Measurements from ENCODE around the gene HOXA4.
A peak's percentile ranks its signal among the peaks of the same experiment; 100 is the strongest.

The HOXA4 gene

DNA sequence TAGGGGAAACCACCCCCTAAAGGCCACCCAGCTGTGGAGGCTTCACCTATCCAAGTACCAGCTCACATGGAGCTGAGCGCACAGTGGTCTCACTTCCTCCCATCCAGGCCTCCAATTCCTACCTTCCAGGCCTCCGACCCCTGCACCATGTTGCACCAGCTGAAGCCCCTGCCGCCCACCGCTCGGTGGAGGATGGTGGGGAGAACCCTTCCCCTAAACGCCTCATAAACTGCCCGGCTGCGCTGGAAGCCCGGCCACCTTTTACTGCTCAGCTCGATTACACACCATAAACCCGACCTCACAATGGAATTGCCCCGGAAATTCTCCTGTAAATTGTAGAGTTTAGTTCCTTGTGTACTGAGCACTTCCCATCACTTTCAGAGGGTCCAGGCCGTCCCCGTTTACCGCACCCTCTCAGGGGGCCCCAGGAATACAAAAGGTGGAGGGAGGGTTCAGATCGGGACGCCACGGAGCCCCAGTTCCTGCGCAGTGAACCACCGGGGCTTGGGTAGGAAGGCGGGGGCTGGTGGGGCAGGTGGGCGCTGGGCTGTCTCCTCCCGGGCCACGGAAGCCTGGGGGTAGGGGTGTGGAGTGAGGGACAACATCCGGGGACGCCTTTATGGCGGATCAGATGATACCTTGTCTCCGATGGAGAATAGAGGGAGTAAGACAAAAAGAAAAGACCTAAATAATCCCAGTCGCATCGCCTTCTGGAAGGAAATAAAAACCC, 27.3 kb upstream of the HOXA4 start:
- no peak for DNase-seq

DNA sequence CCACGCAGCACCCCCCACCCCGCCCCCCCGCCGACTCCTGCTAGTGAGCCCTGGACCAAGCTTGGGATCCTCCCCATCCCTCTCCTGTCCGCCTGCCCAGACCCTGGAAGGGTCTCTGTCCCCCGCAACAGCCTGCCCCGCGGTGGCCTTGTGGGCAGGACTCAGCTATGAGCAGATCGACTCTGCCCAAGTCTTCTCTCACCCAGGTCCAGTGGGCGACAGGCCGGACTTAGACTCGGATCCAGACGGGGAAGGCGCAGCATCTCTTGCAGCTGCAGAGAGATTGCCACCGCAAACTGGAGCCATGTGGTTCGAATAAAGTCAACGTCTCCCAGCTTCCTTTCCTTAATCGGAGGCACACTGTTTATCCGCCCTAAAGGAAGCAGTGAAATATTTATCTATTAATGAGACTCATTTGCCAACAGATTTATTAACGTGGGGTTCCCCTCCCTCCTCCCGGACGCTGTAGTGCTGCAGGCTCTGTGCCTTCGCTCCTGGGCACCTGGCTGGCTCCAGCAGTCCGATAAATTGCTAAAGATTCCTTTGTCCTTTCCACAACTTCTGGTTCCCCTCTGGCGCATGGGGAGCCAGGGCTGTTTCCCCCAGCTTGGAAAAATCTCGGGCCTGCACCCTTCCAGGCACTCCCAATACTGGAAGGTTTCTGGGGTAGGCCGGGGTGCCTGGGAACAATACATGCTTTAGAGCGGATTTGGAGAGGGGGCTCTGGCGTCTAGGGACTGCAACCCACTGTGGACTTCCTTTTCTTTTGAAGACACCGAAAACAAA, 26.6 kb upstream of the HOXA4 start:
- DNase-seq, result no peak

DNA sequence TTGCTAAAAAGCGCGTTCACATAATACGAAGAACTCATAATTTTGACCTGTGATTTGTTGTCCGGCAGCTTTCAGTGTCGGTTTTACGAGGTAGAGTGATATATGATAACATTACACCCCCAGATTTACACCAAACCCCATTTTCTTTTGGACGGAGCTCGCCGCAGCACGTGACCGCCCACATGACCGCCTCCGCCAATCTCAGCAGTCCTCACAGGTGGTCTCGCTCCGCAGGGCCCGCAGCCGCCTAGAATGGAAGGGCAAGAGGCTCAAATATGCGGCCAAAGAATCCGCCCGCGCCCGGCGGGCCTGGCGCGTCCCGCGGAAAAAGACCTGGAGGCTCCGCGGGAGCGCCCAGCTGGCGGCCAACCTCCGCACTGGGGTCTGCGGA, 25.9 kb upstream of the HOXA4 start, which contains the start of gene HOXA7:
TSS of gene HOXA7 (minus strand) at position 168 of the 391 bp plus-strand sequence. CDS start at position 38, 130 bp downstream.
- DNase-seq, result no peak

DNA sequence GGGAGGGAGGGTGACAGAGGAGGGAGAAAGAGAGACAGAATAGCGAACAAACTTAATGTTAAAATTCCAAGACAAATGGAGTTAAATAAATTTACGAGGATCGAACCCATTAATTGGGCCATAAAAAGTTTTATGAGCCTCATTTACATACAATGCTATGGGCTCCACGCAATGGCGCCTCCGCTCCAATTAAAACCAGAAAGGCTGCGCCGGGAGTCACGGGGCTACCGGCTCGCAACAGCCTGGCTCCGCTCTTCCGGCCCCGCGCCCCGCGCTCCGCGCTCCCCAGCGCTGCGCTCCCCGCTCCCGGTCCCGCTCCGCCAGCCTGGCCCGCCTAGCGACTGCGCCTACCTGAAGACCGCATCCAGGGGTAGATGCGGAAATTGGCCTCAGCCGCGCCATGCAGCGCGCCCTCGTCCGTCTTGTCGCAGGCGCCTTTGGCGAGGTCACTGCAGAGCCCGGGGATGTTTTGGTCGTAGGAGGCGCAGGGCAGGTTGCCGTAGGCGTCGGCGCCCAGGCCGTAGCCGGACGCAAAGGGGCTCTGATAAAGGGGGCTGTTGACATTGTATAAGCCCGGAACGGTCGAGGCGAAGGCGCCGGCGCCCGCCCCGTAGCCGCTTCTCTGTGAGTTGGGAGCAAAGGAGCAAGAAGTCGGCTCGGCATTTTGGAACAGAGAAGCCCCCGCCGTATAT, 25.4 kb upstream of the HOXA4 start:
- no peak for DNase-seq

DNA sequence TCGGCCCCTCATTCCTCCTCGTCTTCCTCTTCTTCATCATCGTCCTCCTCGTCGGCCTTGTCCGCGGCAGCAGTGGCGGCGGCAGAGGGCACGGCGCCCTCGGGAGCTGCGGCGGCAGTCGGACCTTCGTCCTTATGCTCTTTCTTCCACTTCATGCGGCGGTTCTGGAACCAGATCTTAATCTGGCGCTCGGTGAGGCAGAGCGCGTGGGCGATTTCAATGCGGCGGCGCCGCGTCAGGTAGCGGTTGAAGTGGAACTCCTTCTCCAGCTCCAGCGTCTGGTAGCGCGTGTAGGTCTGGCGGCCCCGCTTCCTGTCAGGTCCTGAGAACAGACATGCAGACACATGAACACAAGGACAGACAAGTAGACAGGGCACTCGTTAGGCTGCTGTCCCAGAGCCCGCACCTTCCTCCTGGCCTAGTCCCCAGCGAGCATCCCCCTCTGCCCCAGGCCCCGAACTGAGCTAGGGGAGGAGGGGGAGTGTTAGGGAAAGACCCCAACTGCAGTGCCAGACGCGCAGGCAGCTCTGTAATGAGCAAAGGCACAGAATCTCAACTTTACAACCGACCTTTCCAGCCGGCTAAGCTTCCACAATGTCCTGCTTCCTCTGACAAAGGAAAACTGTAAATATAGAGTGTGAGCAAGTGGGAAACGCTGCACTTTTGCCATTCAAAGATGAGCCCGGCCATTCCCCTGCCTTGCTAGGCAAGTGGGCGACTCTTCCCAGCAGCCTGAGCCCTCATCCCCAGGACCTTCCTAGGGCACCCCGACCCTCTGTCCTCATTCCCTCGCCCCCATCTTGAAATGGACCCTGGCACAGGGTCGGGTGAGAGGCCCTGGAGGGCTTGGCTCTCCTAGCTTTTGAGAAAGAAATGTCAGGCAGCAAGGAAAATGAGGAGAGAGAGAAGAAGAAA, 24.6 kb upstream of the HOXA4 start:
- peak; percentile 49 to 55 for DNase-seq

DNA sequence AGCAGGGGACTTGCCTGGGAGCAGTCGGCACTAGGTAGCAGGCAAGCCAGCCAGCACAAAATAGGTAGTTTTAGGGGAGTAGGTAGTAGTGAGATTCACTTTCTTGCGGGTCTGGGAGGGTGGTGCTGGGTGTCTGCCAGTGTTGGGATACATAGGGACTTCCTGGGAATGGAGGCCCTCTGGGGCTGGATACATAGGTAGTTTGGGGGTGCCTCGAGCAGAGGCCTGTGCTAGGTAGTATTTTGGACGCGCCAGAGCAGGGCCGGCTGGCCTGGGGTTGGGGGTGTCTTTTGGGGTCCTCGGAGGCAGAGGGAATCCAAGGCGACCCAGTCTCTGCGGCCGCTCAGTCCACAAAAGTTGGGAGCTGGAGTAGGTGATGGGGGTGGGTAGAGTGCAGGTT, 23.8 kb upstream of the HOXA4 start:
- DNase-seq, result no peak

DNA sequence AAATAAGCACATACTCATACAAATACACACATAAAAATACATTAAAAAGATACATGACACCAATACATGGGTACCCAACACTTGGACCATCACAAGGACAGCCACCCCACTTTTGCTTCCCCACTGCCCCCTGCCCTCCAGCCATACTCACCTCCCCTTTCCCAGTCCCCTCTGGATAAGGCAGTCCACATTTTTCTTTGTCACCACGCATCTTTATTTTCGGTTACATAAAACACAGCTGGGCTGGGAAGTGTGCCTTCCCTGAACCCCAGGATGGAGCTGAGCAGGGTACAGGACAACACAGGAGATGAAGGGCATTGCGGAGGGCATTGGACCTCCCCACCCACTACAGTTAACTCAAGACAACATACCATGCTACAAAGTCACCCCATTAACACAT, 23.0 kb upstream of the HOXA4 start:
- no peak for DNase-seq

DNA sequence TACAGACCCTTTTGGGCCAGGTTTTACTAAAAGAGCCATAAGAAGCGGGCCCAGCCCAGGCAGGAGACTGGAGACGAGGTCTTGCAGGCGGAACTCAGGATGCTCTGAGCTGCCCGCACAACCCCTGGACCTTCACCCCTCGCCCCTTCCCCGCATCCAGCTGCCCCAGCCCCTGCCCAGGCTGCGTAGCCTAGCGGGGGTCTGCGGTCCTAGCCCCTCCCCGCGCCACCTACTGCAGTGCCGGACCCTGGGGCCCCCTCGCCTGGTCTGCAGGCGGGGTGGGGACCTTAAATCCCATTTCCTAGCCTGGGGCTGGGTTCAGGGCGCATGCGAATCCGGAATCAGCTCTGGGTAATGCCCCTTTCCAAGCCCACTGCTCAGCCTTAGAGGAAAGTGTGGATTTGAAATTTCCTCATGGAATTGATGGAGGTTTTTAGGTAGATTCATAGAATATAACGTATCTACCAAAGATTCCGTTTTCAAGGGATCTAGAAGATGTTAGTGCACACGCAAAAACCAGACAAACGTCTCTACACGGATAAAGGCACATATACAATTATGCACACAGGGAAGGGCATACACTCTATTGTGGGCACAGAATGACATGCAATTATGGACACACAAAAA, 22.4 kb upstream of the HOXA4 start:
- DNase-seq, result no peak

DNA sequence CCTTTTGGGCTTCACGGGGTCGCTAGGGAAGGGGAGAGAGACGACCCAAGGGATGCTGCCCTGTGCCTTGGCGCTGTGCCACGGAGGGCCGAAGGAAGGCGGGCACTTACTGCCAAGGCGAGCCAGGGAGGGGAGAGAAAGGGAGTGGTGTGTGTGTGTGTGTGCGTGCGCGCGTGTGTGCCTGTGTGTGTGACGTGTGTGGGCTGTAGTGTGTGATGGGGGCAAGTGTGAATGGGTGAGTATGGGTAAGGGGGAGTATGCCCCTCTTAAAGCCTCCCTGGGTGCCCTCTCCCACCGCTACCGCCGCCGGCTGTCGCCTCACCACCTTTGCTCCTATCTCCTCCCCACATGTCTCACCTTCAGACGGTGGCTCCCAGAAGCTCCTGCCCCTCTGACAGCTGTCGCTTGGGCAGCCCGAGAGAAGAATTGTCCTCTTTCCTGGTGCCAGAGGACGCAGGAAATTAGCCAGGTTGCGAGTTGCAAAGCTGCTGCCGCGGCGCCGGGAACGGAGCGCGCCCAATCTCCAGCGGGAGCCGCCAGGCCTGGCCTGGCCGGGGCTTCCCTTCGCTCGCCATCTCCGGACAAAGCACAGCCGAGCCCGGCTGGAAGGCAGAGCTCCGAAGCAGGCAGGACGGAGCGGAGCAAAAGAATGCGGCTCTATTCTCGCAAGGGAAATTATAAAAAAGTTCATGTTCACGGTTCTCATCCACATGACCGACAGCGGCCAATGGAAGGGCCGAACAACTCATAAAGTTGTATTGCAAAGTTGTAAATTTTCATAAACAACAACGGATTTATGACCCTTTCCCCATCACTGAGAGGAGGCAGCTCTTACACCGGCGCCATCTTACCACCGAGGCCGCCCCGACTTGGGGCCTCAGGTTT, 21.6 kb upstream of the HOXA4 start, which contains the start of gene HOXA3:
TSS of gene HOXA3 (minus strand) at position 653 of the 885 bp plus-strand sequence. CDS start 41,943 bp downstream, outside the sequence.
- DNase-seq, result no peak

DNA sequence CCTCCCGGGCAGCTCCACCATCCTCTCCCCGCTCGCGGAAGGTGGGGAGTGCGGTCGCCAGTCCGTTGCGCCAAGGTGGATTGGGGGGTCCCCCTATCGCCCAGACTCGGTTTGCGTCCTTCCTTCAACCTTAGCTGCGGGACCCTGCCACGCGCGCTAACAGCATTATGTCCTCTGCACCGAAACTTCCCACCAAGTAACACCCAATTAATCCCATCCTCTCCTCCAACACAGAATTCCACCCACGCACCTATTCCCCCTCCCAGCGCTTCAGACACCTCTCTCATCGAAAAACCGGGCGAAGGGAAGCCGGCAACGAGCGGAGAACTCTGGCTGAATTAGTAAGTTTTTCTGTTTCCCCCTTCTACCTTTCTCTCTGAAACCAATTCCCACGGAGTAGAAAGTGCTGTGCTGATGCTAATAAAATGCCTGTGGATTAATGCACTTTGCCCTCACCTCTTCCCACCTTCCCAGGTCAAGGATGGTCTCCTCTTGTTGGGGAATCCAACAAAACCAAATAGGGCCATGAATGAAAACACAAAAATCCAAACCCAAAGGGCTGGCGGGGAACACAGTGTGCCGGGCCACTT, 20.9 kb upstream of the HOXA4 start:
- no peak for DNase-seq

DNA sequence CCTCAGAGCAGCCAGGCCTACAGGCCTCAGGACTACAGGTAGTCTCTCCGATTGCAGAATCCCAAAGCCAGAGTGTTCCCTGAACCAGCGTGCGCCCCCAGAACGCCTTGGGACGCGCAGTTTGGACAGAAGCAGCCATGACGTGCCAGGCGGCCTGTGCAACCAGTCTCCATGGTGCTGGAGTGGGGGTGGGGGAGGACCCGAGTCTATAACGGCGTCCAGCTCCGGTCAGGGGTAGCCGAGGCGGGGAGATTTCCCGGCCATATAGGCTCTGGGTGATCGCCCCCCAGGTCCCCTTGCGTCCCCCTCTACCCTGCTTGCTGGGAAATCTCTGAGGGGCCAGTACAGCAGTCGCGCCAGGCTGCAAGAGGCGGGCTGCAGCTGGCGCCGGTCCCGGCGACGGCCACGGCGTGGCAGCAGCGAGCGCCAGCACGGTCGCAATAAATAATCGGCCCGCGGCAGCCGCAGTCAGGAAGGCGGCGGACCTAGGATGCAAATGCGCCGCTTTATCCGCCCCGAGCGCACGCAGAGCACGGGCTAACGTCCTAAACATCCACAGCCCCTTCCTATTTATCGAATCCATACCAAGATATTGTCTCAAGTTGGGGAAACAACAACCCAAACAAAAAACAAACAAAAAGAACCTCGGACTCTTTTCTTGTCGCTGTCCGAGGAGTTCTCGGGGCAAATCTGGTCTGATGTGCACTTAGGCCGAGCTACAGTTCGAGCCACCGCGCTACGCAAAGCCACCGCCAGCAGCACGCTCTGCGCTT, 20.2 kb upstream of the HOXA4 start:
- peak; percentile 48 to 52 for DNase-seq

DNA sequence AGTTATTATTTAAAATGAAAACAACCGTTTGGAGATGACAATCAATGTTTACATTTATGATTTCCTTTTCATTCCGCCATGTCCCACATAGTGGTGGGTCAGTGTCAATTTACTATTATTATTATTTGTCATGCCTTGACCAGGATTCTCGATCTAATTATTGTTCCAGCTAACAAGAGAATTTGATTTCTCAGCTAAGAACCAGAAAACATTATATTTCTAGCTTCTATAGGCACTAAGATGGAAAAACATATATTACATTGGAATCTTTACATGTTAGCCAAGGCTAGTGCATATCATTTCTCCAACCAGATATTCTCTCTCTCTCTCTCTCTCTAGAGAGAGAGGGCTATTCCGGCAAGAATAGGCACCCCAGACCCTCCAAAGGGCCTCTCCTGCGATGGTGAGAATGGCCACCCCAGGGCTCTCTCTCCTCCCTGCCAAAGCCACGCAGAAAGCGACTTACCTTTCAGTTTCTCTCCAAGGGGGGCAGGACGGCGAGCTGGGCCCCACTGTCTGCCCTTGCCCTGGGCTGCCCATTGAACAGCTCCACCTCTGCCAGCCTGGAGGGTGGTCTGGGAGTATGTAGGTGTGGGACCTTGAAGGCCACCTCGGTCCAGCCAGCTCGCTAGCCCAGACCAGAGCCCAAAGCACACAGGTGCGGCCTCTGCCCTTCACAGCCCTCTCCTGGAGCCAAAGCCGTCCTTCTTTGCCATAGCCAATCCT, 19.4 kb upstream of the HOXA4 start:
- DNase-seq, result no peak

DNA sequence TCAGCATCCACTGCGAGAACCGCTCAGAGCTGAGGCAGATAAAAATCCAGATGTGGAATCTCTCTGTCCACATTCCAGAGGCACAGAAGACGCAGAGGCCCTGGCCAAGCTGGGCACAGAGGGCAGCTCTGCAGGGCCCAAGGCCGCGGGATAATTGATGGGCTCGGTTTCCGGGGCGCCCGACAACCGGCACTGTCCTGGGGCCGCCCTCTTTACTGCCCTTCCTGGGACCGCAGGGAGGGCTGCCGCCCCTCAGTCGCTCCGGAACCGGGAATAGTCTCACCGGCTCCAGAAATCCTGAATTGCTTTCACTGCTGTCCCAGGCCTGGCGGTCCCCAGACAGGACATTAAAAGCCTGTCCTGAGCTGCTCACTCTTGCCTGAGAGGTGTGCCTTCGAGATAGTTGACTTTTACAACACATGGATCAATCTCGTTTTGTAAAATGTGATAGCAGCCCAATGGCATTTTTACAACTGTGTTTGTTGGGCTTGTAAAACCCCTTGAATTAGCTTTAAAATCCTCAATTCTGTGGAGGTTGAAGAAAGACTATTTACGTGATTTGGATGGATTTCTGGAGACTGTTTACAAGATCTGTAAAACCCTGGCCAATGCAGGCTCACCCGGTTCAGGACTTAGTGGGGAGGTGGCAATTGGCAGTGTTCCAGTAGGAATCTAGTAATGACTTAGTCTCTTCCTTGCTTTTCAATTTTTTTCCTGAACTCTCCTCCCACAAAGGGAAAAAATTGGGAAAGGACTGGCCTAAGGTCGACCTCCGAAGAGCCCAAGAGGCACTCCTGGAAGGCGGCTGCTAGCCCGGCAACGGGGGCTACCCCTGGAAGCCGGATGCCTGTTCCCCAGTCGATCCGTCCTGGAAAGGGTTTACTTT, 18.4 kb upstream of the HOXA4 start:
- DNase-seq, result no peak

DNA sequence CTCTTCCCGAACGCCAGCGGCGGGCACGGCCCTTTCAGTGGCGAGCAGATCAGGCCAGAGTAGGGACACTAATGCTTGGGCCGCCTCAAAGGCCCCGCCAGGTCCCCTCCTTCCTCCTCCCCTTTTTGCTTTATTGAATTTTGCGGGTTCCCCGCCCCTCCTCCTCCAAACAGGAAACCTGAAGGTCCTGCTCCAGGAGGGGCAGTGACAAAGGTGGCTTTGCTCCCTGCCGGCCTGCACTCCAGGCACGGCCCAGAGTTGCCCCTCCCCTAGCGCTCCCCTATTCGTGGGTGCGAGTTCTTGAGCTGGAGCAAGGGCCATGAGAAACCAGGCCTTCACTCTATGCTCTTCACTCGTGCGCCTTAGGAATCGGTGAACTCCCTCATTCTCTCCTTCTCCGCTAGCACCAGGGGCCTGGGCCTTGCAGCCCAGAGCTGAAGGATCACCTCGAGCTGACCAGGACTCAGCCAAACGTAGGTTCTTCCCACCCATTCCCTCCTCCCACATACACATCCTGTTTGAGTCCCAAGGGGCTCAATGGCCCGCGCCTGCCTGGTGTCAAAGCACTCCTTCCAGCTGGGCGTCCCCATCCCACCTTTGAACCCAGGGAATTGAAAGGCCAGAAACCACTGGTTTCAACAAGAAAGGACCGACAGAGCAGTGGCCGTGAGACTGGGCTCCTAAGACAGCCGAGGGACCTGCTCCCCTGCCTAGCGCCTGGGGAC, 17.6 kb upstream of the HOXA4 start:
- no peak for DNase-seq

DNA sequence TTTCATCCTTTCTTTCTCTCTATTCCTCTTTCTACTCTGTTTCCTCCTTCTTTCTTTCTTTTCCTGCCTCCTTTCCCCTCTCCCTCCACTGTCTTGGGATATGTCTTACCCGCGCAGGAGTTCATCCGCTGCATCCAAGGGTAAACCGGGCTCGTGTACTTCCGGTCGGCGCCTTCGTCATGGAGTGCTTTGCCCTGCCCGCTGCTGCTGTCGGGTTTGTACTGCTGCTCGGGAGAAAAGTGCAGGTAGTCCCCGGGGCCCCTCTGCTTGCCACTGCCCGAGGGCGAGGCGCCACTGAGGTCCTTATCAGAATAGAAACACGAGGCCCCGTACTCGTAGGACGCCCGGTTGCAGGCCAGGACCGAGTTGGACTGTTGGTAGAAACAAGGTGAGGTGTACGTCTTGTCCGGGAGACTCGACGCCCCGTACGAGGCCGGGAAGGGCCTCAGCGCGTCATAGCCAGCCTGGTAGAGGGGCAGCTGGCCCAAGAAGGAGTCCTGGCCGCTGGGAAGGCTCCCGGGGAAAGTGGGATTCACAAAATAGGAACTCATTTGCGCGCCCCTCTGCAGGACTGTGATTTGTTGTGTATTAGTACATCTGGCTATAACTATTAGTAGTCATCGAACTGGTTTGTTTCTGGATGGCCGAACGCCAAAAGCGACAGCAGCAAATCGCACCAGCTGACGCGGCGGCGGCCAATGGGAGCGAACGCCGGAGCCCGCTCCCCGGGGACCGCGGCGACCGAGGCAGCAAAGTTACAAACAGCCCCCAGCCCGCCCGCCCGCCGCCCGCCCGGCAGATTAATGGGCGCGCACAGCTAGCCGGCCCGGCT, 16.9 kb upstream of the HOXA4 start, which contains the start of gene HOXA6:
TSS of gene HOXA6 (minus strand) at position 576 of the 832 bp plus-strand sequence. CDS start at position 551, 25 bp downstream.
- DNase-seq, result no peak

Data from activated CD4-positive, alpha-beta T cell treated with anti-CD3 and anti-CD28 coated beads, Interleukin-2, amount 50 U/mL, for 4 hours (primary cell).